ENCODE data around the gene APOBEC4. TPM values are rescaled to one million over a fixed set of nuclear protein-coding genes. Genes with fewer than 3 reads are reported as not detected.
"Not testable (repeated sequence)": the region's sequence is repeated elsewhere in the genome, so short reads cannot be mapped to it uniquely, and the experiment has no call there.

Gene APOBEC4
- total RNA-seq, 1 donor from 2014 or later = not detected

GRCh38 chr1:183628537-183628936, 24.6 kb downstream of the APOBEC4 start:
- H3K9me3 Mint-ChIP-seq = no peaks in the 10 kb centered on the region
- H3K27me3 Mint-ChIP-seq (ENCODE audit: low read depth) = no peaks in the 10 kb centered on the region
- H3K36me3 Mint-ChIP-seq (ENCODE audit: low read depth) = peaks cover 13% of the 10 kb centered on the region
- no peak overlapping the region for H3K27ac Mint-ChIP-seq (ENCODE audit: unreplicated experiment)
- no peak for TF ChIP-seq CTCF (conservative IDR thresholded peaks at IDR 0.05)
- peaks cover 26% of the 10 kb centered on the region for H3K4me1 Mint-ChIP-seq
- DNase-seq (ENCODE audit: low read depth, low spot score) = no peak
- no peak overlapping the region for H3K4me3 Mint-ChIP-seq

- H3K9me3 Mint-ChIP-seq; H3K27ac Mint-ChIP-seq (ENCODE audit: unreplicated experiment); H3K27me3 Mint-ChIP-seq (ENCODE audit: low read depth); H3K4me3 Mint-ChIP-seq; DNase-seq (ENCODE audit: low read depth, low spot score): not testable (repeated sequence)
- Mint-ChIP-seq H3K36me3 (ENCODE audit: low read depth) (peaks cover 13% of the 10 kb centered on the region), H3K4me1 (peaks cover 13% of the 10 kb centered on the region)
These were observed 26.9 kb downstream of the APOBEC4 start for GRCh38 chr1:183626236-183626635.

GRCh38 chr1:183622884-183623785, 30.0 kb downstream of the APOBEC4 start:
- Mint-ChIP-seq H3K27me3 (ENCODE audit: low read depth) (no peaks in the 10 kb centered on the region), H3K9me3 (no peaks in the 10 kb centered on the region), H3K4me1 (no peaks in the 10 kb centered on the region), H3K27ac (ENCODE audit: unreplicated experiment) (no peak overlapping the region), H3K36me3 (ENCODE audit: low read depth) (peaks cover under 1% of the 10 kb centered on the region), H3K4me3 (no peak overlapping the region)
- peak; percentile 81 for TF ChIP-seq CTCF (conservative IDR thresholded peaks at IDR 0.05)
- peak; percentile 29 for DNase-seq (ENCODE audit: low read depth, low spot score)

- H3K27ac Mint-ChIP-seq (ENCODE audit: unreplicated experiment) = no peak overlapping the region
These were observed 31.1 kb downstream of the APOBEC4 start for GRCh38 chr1:183622013-183622412.

GRCh38 chr1:183620311-183620710, 32.8 kb downstream of the APOBEC4 start:
- H3K27ac Mint-ChIP-seq (ENCODE audit: unreplicated experiment) = no peak overlapping the region
- no peaks in the 10 kb centered on the region for H3K27me3 Mint-ChIP-seq (ENCODE audit: low read depth)
- H3K36me3 Mint-ChIP-seq (ENCODE audit: low read depth) = no peaks in the 10 kb centered on the region
- TF ChIP-seq CTCF (conservative IDR thresholded peaks at IDR 0.05) = no peak
- no peak overlapping the region for H3K4me3 Mint-ChIP-seq
- no peak for DNase-seq (ENCODE audit: low read depth, low spot score)
- no peaks in the 10 kb centered on the region for H3K4me1 Mint-ChIP-seq
- H3K9me3 Mint-ChIP-seq = no peaks in the 10 kb centered on the region

More at GRCh38 chr1:183622013-183622412, 31.1 kb downstream of the APOBEC4 start:
- Mint-ChIP-seq H3K36me3 (ENCODE audit: low read depth) (no peaks in the 10 kb centered on the region), H3K27me3 (ENCODE audit: low read depth) (no peaks in the 10 kb centered on the region), H3K9me3 (no peaks in the 10 kb centered on the region), H3K4me3 (no peak overlapping the region), H3K4me1 (no peaks in the 10 kb centered on the region)
- TF ChIP-seq CTCF (conservative IDR thresholded peaks at IDR 0.05) = no peak
- DNase-seq (ENCODE audit: low read depth, low spot score) = no peak

- Mint-ChIP-seq H3K4me3 (no peak overlapping the region), H3K27me3 (ENCODE audit: low read depth) (no peaks in the 10 kb centered on the region), H3K4me1 (no peaks in the 10 kb centered on the region), H3K9me3 (no peaks in the 10 kb centered on the region), H3K36me3 (ENCODE audit: low read depth) (no peaks in the 10 kb centered on the region), H3K27ac (ENCODE audit: unreplicated experiment) (no peak overlapping the region)
- no peak for TF ChIP-seq CTCF (conservative IDR thresholded peaks at IDR 0.05)
- DNase-seq (ENCODE audit: low read depth, low spot score) = no peak
These were observed 33.3 kb downstream of the APOBEC4 start for GRCh38 chr1:183619781-183620180.

- H3K4me3 Mint-ChIP-seq; H3K27ac Mint-ChIP-seq (ENCODE audit: unreplicated experiment); H3K27me3 Mint-ChIP-seq (ENCODE audit: low read depth); H3K4me1 Mint-ChIP-seq; H3K9me3 Mint-ChIP-seq; H3K36me3 Mint-ChIP-seq (ENCODE audit: low read depth); DNase-seq (ENCODE audit: low read depth, low spot score): not testable (repeated sequence)
These were observed 34.9 kb downstream of the APOBEC4 start for GRCh38 chr1:183618202-183618601.

- H3K27ac Mint-ChIP-seq (ENCODE audit: unreplicated experiment); H3K27me3 Mint-ChIP-seq (ENCODE audit: low read depth); DNase-seq (ENCODE audit: low read depth, low spot score); H3K4me3 Mint-ChIP-seq; H3K36me3 Mint-ChIP-seq (ENCODE audit: low read depth); H3K4me1 Mint-ChIP-seq; H3K9me3 Mint-ChIP-seq: not testable (repeated sequence)
These were observed 40.1 kb downstream of the APOBEC4 start for GRCh38 chr1:183612975-183613374.

Data from neural crest cell (in vitro differentiated cells).